Fibroblast of the conjunctiva (primary cell): ENCODE results near the gene DPP10.
"Not testable (repeated sequence)": the region's sequence is repeated elsewhere in the genome, so short reads cannot be mapped to it uniquely, and the experiment has no call there.

ENCODE experiments used
- DNase-seq: peaks from one replicate; pipeline ENCODE4 v3.0.0-alpha.2; 2010; ENCODE audit warnings: low read depth

DPP10 gene

GRCh38 chr2:115440746-115441145 is 998.3 kb downstream of the DPP10 start:
- DNase-seq: not testable (repeated sequence)

- no peak for DNase-seq
These were observed 1001.2 kb downstream of the DPP10 start for GRCh38 chr2:115443539-115444185.

GRCh38 chr2:115460008-115460407 is 1017.6 kb downstream of the DPP10 start:
- DNase-seq: no peak

- DNase-seq: no peak
These were observed 1038.3 kb downstream of the DPP10 start for GRCh38 chr2:115480741-115481140.

- DNase-seq: no peak
These were observed 1039.4 kb downstream of the DPP10 start for GRCh38 chr2:115481842-115482241.

- no peak for DNase-seq
These were observed 1041.2 kb downstream of the DPP10 start for GRCh38 chr2:115483666-115484065.

- DNase-seq: no peak
These were observed 1042.0 kb downstream of the DPP10 start for GRCh38 chr2:115484486-115484885.

GRCh38 chr2:115484983-115485382 is 1042.5 kb downstream of the DPP10 start:
- no peak for DNase-seq

GRCh38 chr2:115491186-115491793 is 1048.8 kb downstream of the DPP10 start:
- no peak for DNase-seq

- no peak for DNase-seq
These were observed 1062.9 kb downstream of the DPP10 start for GRCh38 chr2:115505331-115505730.

- DNase-seq: no peak
These were observed 1078.3 kb downstream of the DPP10 start for GRCh38 chr2:115520727-115521126.

GRCh38 chr2:115524452-115524851 is 1082.0 kb downstream of the DPP10 start:
- no peak for DNase-seq

- no peak for DNase-seq
These were observed 1087.2 kb downstream of the DPP10 start for GRCh38 chr2:115529627-115530026.

- DNase-seq: no peak
These were observed 1090.6 kb downstream of the DPP10 start for GRCh38 chr2:115533081-115533480.

- no peak for DNase-seq
These were observed 1099.4 kb downstream of the DPP10 start for GRCh38 chr2:115541814-115542213.

- no peak for DNase-seq
These were observed 1099.9 kb downstream of the DPP10 start for GRCh38 chr2:115542331-115542730.

GRCh38 chr2:115543024-115543423 is 1100.6 kb downstream of the DPP10 start:
- DNase-seq: no peak

- no peak for DNase-seq
These were observed 1101.0 kb downstream of the DPP10 start for GRCh38 chr2:115543461-115543860.

GRCh38 chr2:115549611-115550130 is 1107.2 kb downstream of the DPP10 start:
- DNase-seq: no peak

- DNase-seq: no peak
These were observed 1110.3 kb downstream of the DPP10 start for GRCh38 chr2:115552726-115553125.

- DNase-seq: no peak
These were observed 1111.7 kb downstream of the DPP10 start for GRCh38 chr2:115554153-115554552.

GRCh38 chr2:115558725-115559124 is 1116.3 kb downstream of the DPP10 start:
- DNase-seq: no peak

GRCh38 chr2:115560666-115561065 is 1118.2 kb downstream of the DPP10 start:
- no peak for DNase-seq

- DNase-seq: no peak
These were observed 1126.2 kb downstream of the DPP10 start for GRCh38 chr2:115568643-115569042.
